ENCODE measurements around the gene COPZ1.
A peak's percentile ranks its signal among the peaks of the same experiment; 100 is the strongest.

Gene COPZ1

DNA sequence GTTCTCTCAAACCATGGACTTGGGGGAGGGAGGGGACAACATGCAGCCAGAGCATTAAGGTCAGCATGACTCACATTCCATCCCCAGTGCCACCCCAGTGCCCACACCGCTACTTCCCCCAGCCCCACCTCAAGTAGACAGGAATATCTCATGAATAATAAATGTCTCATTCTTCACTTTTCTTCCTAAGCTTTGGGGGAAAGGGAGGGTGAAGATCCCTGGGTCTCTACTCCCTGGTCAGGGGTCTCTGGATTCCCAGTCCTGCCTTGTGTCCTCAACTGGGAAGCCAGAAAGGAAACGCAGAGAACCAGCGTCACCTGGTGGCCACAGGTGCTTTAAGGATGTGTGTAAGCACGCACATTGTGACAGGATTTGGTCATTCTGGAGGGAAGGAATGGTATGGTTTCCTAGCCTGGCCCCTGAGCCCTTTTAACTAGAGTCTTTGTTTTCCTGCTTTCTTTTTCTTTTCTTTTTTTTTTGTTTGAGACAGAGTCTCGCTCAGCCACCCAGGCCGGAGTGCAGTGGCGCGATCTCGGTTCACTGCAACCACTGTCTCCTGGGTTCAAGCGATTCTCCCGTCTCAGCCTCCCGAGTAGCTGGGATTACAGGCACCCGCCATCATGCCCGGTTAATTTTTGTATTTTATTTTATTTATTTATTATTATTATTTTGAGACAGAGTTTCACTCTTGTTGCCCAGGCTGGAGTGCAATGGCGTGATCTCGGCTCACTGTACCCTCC is 36.0 kb downstream of the COPZ1 start:
- peak; percentile 86 for DNase-seq
- peak overlapping the region; percentile 68 for H3K4me3 Mint-ChIP-seq
- TF ChIP-seq, protein P1, sequence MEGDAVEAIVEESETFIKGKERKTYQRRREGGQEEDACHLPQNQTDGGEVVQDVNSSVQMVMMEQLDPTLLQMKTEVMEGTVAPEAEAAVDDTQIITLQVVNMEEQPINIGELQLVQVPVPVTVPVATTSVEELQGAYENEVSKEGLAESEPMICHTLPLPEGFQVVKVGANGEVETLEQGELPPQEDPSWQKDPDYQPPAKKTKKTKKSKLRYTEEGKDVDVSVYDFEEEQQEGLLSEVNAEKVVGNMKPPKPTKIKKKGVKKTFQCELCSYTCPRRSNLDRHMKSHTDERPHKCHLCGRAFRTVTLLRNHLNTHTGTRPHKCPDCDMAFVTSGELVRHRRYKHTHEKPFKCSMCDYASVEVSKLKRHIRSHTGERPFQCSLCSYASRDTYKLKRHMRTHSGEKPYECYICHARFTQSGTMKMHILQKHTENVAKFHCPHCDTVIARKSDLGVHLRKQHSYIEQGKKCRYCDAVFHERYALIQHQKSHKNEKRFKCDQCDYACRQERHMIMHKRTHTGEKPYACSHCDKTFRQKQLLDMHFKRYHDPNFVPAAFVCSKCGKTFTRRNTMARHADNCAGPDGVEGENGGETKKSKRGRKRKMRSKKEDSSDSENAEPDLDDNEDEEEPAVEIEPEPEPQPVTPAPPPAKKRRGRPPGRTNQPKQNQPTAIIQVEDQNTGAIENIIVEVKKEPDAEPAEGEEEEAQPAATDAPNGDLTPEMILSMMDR (IDR thresholded peaks at IDR 0.05): peak; percentile 87
- H3K36me3 Mint-ChIP-seq (ENCODE audit: low read depth): no peaks in the 10 kb centered on the region
- H3K9me3 Mint-ChIP-seq: no peaks in the 10 kb centered on the region
- peak overlapping the region; percentile 92 for H3K27ac Mint-ChIP-seq
- H3K4me1 Mint-ChIP-seq: peaks cover 5% of the 10 kb centered on the region
- H3K27me3 Mint-ChIP-seq (ENCODE audit: low read depth, poor library complexity): peaks cover 8% of the 10 kb centered on the region

- no peaks in the 10 kb centered on the region for H3K36me3 Mint-ChIP-seq (ENCODE audit: low read depth)
- TF ChIP-seq, protein P1 (IDR thresholded peaks at IDR 0.05): no peak
- no peak overlapping the region for H3K4me3 Mint-ChIP-seq
- no peak overlapping the region for H3K27ac Mint-ChIP-seq
- DNase-seq: no peak
- H3K4me1 Mint-ChIP-seq: peaks cover 18% of the 10 kb centered on the region
- peaks cover 12% of the 10 kb centered on the region for H3K27me3 Mint-ChIP-seq (ENCODE audit: low read depth, poor library complexity)
- H3K9me3 Mint-ChIP-seq: no peaks in the 10 kb centered on the region
Observed at GRCh38 chr12:54363047-54363446, 38.1 kb downstream of the COPZ1 start.

DNA sequence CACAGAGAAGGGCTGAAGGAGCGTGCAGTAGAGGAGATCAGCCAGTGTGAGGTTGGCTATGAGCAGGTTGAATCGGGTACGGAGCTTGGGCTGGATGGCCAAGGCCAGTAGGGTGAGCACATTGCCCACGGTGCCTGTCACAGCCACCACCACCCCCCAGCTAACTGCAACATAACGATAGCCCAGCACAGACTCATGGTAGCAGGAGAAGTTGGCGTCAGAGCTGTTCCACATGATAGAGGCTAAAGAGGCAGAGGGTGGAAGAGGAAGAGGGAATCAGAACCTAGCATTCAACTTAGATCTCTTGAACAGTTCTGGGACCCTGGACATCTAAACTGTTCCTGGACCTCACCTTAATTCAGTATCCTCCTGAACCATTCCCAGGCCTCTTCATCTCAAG is 38.7 kb downstream of the COPZ1 start:
- Mint-ChIP-seq H3K9me3 (no peaks in the 10 kb centered on the region), H3K4me3 (no peak overlapping the region), H3K27ac (no peak overlapping the region), H3K27me3 (ENCODE audit: low read depth, poor library complexity) (peaks cover 15% of the 10 kb centered on the region), H3K4me1 (peaks cover 24% of the 10 kb centered on the region), H3K36me3 (ENCODE audit: low read depth) (no peaks in the 10 kb centered on the region)
- DNase-seq: no peak
- TF ChIP-seq, protein P1 (IDR thresholded peaks at IDR 0.05): no peak

DNA sequence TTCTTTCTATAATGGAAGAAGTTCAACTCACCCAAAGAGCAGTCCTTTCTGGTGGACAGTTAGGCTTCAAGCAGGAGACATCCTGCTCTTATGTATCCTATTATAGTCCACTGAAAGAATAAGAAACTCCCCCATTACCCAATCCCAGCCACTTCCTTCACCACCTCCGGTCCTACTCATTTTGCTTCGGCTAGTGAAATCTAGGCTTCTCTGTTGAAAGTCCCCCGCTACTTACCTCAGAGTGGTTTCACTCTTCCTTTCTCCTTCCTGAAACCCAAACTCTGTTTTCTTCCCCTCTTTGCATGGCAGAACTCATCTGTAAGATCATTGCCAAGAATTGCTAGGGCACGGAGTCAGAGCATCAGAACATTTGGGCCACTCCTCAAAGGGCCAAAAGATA is 39.5 kb downstream of the COPZ1 start, which contains the start of gene GPR84:
TSS of gene GPR84 (minus strand) at position 74 of the 400 bp plus-strand sequence. CDS start 635 bp downstream, outside the sequence.
- H3K27ac Mint-ChIP-seq: no peak within 1 kb of the TSS
- TF ChIP-seq, protein P1 (IDR thresholded peaks at IDR 0.05): no peak
- no peaks in the 10 kb centered on the region for H3K36me3 Mint-ChIP-seq (ENCODE audit: low read depth)
- no peak within 1 kb of the TSS for H3K4me3 Mint-ChIP-seq
- no peak for DNase-seq
- peaks cover 32% of the 10 kb centered on the region for H3K4me1 Mint-ChIP-seq
- H3K27me3 Mint-ChIP-seq (ENCODE audit: low read depth, poor library complexity): peaks cover 15% of the 10 kb centered on the region
- H3K9me3 Mint-ChIP-seq: no peaks in the 10 kb centered on the region

DNA sequence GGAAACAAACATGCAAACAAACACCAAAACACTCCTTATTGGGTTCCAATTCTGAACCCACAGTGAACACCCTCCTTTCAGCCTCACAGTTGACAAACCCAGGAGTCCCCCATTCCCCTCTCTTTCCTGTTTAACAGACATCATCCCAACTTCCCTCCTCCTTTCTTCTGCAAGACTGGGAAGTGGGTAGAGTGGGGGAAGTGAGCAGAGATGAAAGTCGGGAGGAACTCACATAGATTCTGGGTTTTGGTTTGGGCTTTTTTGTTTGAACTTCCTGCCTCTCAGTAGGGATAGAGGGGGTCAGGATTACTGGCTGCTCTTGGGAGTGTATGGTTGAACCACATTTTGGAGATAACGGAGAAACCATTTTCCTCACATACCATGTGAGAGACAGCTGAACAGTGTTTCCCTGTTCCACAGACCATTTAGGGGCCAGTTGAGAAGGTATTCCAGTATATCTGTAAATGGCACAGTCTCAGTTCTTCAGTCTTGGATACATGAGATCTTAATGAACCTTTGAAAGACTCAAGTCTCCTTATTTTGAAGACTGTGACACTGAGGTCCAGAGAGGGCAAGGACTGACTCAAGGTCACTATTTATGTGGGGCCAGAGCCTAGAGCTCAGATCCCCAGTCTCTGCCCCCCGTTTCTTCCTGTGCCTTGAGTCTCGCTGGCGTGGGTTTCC is 43.2 kb downstream of the COPZ1 start:
- TF ChIP-seq, protein P1 (IDR thresholded peaks at IDR 0.05): no peak
- H3K27ac Mint-ChIP-seq: no peak overlapping the region
- peaks cover 9% of the 10 kb centered on the region for H3K36me3 Mint-ChIP-seq (ENCODE audit: low read depth)
- peak overlapping the region; percentile 74 for H3K4me3 Mint-ChIP-seq
- peaks cover 57% of the 10 kb centered on the region for H3K4me1 Mint-ChIP-seq
- DNase-seq: no peak
- no peaks in the 10 kb centered on the region for H3K9me3 Mint-ChIP-seq
- peaks cover 17% of the 10 kb centered on the region for H3K27me3 Mint-ChIP-seq (ENCODE audit: low read depth, poor library complexity)

All from nephron progenitor cell (in vitro differentiated cells).